Measurements from ENCODE around the gene PRKACG.

Gene PRKACG

GRCh38 chr9:68980341-68980914 is 33.5 kb downstream of the PRKACG start:
- no peak for DNase-seq

DNA sequence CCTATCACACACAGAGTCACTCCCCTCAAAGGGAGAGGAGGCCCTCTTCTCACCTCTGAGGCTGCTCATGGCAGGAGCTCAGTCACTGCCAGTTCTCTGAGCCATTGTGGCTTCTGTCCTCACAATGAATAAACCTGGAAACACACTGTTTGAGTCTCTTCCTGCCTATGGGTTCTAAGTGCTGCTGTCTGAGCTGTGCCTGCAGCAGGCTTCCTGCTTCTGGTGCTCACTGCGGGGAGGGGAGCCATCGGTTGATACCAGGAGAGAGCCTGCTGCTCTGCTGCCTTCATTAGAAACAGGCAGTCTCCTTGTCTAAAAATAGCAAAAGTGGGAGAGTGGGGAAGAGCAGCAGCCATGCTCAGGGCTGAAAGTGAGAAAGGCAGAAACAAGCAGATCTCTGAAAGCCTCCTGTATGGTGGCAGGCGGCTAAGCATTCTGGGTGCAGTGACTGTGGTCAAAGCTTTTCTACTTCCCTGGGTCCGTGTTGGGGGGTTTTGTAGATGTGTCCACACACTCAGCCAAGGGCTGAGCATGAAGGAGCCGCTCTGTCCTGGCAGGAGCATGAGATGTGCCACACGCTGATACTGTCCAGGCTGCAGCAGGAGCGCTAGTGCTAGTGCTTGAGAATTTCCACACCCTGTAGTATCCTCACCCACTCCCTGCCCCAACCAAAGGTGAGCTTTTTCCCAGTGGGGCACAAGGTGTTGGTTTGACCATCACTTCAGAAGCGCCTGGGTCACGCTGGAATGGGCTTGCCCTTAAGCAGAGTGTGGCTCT is 34.2 kb downstream of the PRKACG start:
- DNase-seq, result peak; percentile 48

DNA sequence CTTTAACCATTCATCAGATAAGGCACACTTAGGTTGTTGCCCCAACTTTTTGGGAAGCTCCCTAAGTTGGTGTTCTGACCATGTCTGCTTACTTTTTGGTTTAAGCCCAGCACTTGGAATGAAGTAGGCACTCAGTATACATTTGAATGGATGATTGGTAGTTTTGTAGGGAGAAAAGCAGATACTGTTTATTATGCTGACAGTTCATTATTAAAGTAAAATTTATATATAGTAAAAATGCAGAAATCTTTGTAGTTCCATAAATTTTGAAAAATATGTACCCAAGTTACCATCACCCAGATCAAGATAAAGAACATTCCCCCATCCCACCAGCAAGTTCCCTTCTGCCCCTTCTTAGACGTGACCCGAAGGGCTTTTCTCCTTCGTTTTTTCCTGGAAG is 35.4 kb downstream of the PRKACG start:
- no peak for DNase-seq

GRCh38 chr9:68978066-68978465 is 35.8 kb downstream of the PRKACG start:
- no peak for DNase-seq

DNA sequence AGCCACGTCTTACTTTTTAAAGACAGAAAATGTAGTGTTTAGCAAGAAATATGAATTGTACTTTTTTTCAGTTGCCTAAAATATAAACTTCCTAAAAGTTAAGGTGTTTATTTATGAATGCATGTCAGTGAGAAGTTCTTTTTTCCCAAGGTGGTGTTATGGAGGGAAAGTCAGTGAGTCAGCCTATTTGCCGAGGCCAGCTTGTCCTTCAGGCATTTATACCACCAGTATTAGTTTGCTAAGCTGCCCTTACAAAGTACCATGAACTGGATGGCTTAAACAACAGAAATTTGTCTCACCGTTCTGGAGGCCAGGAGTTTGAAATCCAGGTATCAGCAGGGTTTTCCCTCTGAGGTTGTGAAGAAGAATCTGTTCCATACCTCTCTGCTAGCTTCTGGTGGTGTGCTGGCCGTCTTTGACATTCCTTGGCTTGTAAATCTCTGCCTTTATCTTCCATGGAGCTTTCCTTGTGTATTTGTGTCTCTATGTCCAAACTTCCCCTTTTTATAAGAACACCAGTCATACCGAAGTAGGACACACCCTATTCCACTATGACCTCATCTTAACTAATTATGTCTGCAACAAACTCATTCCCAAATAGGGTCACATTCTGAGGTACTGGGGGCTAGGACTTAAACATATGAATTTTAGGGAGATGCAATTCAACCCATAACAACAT is 38.4 kb downstream of the PRKACG start:
- no peak for DNase-seq

- DNase-seq, result no peak
Observed at GRCh38 chr9:68974901-68975300, 39.0 kb downstream of the PRKACG start.

DNA sequence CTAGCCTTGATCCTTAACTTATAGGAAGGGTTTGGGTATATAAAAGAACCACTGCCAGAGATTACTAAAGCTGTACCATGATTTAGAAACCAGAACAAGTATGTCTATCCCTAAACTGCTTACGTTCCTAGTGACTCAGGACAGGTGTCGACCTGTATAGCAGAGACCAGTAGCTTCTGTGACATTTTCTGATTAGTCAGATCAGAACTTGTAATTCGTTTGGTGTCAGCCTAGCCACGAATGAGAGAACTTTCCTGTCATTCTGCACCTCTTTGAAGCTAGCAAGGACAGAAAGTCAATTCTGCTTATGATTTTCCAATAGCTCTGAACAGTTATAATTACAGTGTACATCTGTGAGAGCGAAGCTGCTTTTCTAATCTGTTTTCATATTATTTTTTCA is 39.5 kb downstream of the PRKACG start:
- DNase-seq, result no peak

GRCh38 chr9:68973619-68974018 is 40.3 kb downstream of the PRKACG start:
- no peak for DNase-seq

DNA sequence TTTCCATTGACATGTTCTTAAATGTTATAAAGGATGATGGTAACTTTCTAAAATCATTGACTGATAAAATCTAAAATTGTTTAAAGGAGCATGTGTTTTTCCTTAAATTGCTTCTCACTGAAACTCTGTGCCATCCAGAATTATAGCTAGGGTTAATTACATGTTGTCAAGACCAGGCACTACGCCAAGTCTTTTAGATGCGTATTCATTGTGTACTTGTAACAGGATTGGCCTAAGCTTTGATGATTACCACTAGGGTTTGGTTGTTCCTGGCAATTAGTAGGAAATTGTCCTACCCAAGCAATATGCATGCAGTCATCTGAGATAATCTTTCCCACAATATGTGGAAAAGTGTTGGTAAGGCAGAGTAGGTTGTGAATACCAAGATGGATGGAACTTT is 43.8 kb downstream of the PRKACG start:
- DNase-seq, result no peak

DNA sequence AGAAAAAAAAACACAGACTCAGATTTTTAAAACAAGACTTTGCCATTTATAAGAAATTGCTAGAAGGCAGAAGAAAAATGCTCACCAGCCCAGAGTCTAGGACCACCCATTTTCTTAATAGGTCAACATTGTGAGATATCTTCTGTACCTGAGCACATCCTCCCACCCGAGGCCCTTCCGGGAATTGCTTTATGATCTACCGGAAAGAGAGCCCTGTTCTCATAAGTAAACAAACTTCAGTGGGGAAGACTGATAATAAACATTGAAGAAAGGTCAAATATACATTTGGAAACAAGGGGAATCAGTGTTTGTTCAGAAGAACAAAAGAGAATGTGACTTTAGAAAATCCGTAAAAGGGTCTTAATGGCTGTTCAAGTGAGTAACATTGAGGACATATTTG is 44.4 kb downstream of the PRKACG start:
- no peak for DNase-seq

GRCh38 chr9:68967800-68968199 is 46.1 kb downstream of the PRKACG start:
- DNase-seq, result no peak

DNA sequence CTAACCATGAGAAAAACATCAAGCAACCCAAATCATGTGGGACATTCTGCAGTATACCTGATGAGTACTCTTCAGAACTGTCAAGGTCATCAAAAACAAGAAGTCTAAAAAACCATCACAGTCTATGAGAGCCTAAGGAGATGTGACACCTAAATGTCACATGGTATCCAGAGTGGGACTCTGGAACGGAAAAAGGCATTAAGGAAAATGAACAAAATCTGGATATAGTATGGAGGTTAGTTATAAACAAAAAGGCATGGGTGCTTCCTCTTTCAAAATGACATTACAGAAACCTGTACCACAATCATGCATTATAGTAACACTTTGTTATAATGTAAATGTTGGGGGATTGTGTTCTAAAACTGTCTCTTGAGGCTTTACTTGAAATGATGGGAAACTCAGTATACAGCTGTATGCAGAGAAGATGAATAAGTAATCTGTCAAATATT is 47.4 kb downstream of the PRKACG start:
- no peak for DNase-seq

GRCh38 chr9:68964765-68965164 is 49.1 kb downstream of the PRKACG start:
- DNase-seq, result no peak

DNA sequence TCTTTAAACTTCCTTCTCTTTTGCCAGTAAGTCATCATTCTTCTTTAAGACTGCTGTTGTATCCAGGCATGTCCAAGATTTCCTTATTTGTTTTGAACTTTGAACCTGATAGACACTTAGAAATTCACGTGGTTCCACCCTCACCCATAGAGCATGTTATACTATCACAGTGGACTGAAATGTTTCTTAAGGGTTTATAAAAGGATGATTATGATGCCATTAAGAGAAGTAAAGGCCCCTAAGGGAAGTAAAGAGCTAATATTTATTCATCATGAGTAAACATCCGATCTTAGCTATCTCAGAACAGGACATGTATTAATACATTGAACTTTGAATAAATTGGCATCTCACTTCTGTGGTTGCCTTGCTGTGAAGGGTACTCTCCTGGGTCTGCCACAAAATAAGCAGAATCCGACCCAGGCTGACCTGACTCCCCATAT is 49.8 kb downstream of the PRKACG start:
- DNase-seq, result no peak

GRCh38 chr9:68963416-68963815 is 50.5 kb downstream of the PRKACG start:
- DNase-seq, result no peak
